GM19467 (cell line): ENCODE measurements around the gene NFKBIZ.
"Not testable (repeated sequence)": the region's sequence is repeated elsewhere in the genome, so short reads cannot be mapped to it uniquely, and the experiment has no call there.

ENCODE experiments used
- ATAC-seq: cut with Tn5 transposase; IDR thresholded peaks from one replicate; pipeline ENCODE4 v1.9.1; 2021; ENCODE audit warnings: mild to moderate bottlenecking, moderate library complexity; ENCODE audit not compliant: unreplicated experiment

The NFKBIZ gene

DNA sequence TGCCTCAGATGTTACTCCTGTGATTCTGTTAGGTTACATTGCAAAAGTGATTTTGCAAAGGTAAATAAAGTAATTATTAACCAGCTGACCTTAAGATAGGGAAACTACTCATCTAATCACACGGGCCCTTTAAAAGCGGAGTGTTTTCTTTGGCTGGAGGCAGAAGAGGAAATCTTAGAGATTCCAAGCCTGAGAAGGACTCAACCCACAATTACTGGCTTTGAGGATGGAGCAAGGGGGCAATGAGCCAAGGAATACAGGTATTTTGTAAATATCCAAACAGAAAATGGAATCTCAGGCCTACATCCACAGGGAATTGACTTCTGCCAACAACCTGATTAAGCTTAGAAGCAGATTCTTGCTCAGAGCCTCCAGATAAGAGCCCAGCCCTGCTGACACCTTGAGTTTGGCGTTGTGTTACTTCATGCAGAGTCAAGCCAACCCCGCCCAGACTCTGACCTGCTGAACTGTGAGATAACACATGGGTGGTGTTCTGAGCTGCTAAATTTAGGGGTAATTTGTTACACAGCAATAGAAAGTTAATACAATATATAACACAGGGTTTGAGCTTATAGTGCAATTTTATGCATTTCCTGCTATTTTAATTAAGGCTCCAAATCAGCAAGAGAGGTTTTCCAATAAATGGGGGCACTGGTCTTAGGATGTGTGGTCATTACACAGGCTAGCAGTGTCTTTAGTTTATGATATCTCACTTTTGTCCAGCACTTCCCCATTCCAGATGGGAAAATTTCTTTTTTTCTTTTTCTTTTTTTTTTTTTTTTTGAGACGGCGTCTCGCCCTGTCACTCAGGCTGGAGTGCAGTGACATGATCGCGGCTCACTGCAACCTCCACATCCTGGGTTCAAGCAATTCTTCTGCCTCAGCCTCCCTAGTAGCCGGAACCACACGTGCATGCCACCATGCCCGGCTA is 19.5 kb downstream of the NFKBIZ start:
- ATAC-seq: no peak

DNA sequence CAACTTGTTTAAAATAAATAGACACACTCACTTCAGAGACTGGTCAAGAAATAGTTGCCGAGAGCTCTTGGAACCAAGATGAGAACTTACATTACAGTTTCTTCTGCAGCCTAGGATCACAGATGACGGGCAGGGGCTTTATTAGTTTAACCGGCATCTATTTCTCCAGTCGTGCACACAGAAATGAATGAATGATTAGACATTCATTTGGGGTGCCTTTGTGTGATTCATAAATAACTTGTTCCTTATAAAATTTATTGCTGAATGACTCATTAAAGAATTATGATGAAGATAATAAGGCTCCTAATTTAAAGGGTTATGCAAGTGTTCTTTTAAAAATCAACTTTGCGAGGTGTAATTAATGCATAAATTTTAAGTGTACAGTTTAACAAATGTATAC is 20.8 kb downstream of the NFKBIZ start:
- ATAC-seq: no peak

DNA sequence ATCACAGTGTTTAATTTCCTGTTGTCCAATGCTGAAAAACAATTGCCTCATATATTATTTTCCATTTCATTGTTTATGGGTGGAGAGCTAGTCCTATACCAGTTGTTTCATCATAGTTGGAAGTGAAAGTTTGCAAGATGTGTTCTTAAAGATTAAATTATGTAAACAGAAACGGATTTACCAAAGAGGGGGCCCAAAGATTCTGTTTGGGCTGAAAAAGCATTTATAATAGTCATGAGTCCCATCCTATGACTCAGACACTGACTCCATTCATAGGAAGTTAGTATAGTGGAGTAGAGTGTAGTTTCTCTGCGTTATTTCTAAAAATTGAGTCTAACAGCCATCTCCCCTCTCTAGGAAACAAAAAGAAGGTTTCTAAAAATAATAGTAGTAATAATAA is 24.3 kb downstream of the NFKBIZ start:
- no peak for ATAC-seq

DNA sequence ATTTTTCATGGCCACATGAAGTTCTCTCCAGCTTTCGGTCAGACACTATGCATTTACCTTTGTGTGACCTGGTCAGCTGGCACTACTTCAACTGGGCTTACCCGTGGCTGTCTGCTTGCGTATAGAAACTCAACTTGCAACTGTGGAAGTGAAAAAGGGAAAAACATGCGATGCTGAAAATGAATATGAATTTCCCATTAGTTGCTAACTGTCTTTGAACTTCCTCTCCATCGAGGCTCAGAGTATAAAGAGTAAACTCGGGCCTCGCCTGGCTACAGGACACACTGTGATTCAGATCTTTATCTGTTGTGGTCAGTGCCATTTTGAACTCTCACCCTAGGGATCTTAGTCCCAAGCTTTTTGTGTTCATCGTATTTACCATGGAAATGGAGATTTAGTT is 26.8 kb downstream of the NFKBIZ start:
- no peak for ATAC-seq

DNA sequence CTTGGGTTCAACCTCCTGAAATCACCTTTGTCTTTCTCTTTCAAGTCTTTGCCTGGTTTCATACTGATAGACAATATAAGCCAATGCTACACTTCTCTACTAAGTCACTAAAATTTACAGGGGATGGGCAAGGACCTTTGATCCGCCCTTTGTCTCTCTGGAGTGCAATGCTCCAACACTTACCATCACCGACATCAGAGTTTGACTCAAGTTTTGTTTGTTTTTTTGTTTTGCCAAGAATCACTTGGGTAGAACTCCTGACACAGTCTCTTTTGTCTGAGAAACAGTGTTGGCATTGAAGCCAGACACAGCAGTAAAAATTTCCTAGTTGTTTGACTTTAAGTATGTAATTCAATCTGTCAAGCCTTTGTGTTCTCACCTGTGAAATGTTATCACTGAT is 29.3 kb downstream of the NFKBIZ start:
- no peak for ATAC-seq

DNA sequence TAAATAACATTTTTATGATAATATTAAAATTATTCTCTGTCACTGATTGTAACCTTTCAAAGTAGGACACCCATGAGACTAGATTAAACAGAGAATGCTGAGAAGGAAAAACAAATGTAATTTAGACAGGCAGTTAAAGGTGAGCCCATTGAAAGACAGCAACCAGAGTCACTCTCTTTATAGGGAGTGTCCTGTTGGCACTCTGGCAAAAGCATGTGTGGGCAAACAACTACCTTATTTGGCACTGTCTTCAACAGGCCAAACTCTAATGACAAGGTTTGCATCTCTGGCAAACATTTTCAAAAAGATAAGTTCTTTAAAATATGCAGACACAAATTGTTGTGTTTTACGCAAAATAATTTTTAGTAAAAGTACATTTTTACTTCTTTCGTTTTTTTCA is 29.8 kb downstream of the NFKBIZ start:
- ATAC-seq: no peak

DNA sequence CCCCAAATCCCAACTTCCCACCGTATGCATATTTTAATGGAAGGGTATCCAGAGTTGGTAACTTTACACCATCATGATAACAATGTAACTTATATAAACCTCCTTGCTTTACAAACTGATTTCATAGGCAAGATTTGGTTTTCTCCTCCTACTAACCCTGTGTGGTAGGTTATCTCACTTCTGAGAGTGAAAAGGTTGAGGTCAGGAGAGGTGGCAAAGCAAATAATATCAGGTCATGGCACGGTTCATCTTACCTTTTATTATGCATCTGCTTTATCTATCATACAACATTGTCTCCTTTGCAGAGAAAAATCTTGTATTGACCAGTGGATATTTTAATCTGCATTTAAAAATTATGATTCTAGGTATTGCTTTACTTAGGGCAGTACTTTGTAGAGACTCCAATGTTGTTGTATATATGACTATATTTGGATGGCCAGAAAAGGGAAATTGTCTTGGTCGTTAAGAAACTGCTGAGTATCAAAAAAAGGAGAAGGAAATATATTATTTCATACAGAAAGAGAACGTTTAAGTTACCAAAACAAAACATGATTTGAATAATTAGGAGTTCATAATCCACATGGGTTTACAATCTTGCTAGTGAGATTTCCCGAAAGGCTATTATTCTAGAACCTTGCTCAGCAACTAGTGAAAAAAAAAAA is 30.4 kb downstream of the NFKBIZ start:
- no peak for ATAC-seq

DNA sequence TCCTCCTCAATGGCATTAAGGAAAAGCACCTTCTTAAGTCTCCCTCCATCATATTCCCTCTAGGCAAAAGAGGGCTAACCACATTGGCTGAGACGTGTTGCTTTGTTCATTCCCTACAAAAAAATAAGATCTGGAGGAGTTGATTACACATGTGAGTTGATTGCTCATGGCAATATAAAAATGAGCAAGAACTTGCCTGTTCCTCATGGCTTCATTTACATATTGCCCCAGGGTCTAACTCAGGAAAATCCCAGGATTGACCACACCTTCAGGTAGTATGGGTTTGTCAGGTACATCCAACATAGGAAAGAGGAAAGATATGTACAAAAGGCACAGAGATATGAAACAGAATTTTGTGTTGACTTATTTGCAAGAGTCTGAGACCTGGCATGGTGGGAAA is 35.5 kb downstream of the NFKBIZ start:
- ATAC-seq: no peak

DNA sequence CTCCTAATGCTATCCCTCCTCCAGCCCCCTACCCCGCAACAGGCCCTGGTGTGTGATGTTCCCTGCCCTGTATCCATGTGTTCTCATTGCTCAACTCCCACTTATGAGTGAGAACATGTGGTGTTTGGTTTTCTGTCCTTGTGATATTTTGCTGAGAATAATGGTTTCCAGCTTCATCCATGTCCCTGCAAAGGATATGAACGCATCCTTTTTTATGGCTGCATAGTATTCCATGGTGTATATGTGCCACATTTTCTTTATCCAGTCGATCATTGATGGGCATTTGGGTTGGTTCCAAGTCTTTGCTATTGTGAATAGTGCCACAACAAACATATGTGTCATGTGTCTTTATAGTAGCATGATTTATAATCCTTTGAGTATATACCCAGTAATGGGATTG is 36.3 kb downstream of the NFKBIZ start:
- ATAC-seq: not testable (repeated sequence)

DNA sequence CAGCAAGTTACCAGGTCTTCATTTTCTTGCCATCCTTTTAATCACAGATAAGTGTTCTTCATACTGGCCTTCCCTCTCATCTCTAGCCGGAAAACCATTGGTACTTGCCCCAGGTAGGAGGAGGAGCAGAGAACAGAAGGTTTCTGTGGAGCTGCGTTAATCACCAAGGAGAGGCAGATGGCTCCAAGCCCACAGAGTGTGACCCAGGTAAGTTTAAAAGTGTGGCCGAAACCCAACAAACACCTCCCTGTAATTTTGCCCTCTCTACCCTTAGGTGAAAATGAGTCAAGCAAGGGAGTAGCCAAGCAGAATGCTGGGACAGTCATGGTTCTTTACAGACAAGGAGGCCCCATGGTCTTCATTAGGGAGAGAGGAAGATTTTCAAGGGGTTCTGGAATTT is 37.3 kb downstream of the NFKBIZ start:
- ATAC-seq: no peak

DNA sequence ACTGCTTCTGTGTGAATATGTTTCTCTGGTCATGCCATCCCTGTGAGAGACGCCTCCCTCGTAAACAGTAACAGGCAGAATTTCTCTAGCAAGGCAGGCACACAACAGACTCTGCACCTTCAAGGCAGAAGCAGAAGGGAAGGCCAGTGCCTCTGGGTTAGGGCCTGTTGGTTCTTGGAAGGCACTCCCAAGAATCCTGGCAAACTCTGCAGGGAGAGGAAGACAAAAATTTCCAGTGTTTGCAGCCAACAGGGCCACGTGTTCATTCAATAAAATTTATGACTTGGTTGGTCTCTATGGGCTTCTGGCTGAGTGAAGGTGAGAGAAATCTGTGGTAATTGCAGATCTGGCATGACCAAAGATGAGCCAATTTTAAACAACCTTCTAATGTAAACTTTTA is 39.3 kb downstream of the NFKBIZ start:
- no peak for ATAC-seq

DNA sequence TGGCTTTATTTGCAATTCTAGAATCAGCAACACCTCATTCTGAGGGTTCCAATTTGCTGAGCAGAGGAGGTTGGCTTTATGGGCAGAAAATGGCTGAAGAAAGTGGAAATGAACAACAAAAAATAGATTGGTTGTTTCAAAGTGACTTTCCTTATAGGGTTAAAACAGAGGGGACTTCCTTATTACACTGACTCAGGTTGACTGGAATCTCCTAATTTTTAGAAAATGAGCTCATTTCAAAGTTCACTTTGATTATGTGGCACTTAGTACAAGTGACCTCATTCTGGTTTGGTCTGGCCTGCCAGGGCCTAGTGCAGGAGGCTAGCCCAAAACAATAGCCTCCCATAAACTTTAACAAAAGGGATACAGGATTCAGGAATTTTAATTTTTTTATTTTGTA is 41.4 kb downstream of the NFKBIZ start:
- ATAC-seq: no peak

DNA sequence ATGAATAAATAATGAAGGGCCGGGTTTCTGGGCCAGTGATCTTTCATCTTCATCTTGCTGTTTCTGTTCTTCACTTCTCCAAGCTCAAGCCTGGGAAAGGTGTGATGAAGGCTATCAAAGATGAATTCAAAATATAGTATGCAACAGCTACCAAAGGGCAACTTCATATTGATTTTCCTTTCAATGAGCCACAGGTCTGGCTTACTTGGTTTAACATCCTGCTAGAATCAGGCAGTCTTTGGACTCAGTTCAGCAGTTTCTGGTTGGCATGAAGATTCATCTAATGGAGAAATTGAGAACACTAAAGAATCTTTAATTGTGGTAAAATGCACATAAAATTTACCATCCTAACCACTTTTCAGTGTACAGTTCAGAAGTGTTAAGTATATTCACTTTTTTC is 43.3 kb downstream of the NFKBIZ start:
- no peak for ATAC-seq

DNA sequence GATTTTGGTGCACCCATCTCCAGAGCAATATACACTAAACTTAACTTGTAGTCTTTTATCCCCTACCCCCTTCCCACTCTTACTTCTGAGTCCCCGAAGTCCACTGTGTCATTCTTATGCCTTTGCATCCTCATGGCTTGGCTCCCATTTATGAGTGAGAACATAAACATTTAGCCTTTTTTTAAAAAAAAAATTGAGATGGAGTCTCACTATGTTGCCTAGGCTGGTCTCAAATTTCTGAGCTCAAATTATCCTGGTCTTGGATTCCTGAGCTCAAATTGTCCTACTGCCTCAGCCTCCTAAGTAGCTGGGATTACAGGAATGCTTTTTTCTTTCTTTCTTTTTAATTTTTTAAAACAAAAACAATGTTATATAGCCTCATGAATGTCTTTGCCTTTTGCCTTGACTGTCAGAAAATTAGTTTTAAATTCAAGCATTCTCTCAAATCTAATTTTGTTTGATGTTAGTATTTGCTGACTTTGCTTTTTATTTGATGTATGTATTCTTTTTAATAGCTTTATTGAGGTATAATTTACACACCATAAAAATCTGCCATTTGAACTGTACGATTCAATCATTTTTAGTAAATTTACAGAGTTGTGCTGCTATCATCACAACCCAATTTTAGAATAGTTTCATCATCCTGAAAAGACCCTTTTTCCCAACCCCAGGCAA is 46.9 kb downstream of the NFKBIZ start:
- ATAC-seq: no peak

DNA sequence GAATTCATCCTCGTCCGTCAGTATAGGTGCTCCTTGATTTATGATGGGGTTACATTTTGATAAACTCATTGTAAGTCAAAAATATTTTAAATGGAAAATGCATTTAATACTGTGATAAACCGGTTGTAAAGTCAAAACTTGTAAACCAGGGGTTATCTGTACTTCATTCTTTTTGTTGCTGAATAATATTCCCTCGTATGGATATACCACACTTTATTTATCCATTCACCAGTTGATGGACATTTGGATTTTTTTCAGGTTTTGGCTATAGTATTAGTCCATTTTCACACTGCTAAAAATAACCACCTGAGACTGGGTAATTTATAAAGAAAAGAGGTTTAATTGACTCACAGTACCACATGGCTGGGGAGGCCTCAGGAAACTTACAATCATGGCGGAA is 47.7 kb downstream of the NFKBIZ start:
- no peak for ATAC-seq

DNA sequence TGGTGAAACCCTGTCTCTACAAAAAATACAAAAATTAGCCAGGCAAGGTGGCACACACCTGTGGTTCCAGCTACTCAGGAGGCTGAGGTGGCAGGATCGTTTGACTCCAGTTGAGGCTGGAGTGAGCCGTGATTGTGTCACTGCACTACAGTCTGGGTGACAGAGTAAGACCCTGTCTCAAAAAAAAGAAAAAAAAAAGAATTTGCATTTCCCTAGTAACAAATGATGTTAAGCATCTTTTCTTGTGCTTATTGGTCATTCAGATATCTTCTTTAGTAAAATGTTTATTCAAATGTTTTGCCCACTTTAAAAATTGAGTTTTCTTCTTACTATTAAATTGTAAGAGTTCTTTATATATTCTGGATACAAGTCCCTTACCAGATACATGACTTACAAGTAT is 48.7 kb downstream of the NFKBIZ start:
- ATAC-seq: no peak

DNA sequence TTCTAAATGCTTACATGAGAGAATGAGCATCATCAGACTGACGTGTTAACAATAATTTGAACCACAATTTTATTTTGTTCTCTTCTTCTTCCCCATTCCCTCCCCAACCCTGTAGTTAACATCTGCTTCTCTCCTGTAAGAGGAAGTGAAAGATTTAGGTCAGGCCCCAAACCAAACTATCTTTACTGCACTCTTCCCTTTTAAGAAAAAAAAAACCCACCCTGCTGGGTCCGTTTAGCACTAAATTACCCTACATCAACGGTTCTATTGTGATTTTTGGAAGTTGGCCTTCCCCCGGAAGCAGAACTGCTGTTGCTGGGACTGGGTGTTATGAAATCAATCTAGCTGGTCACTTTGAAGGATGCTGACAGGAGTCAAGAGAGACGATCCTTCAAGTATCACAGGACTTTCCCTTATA is 49.4 kb downstream of the NFKBIZ start:
- peak; percentile 84 for ATAC-seq

DNA sequence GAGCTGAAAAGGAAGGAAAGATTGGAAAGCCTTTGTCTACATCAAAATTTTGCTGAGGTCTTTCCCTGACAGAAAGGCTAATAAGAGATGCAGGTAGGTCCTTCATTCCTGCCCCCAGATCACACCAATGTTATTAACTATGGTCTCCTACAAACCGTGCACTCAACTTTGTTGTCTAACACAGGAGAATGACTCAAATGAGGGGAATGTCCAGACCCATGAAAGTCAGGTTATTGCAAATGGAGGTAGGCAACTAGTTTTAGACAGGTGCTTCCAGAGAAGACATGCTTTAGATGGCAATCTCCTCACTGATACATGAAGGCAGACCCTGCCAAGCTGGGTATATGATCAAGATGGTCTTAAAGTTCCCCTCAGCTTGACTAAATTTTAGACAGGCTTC is 51.0 kb downstream of the NFKBIZ start:
- no peak for ATAC-seq

DNA sequence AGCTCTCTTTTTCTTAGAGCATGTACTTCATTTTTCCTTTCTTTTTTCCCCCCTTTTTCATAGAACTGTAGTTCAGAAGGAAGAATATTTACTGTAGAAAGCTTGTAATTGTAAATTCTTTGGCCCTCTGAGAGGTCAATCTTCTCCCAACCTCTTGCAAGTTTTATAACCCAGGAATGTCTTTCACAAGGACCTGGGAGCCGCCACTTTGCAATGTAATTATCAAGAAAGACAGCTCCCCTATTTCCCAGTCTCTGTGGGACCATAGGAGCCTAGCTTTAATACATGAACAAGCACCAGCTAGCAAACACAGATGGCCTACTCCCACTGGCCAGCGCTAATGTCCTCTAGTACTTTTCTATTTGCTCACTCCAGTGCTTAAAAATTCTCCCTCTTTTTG is 51.4 kb downstream of the NFKBIZ start:
- no peak for ATAC-seq

DNA sequence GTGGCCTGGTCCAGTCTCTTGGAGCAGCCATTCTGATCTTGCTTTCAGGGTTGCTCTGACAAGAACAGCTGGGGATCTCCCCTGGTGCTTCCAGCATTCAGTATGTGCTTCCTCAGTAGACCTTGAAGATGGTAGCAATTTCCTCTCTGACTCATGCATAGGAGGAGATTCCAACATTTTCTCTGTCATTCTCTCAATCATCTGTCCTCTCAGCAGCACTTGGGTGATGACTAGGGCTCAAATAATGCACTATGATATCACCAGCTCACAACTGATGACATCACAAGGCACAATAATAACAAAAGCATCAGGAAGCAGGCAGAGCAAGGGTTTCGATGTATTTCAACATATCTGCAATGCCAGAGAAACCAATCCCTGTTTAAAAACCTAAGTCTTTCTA is 52.7 kb downstream of the NFKBIZ start:
- ATAC-seq: peak; percentile 37

DNA sequence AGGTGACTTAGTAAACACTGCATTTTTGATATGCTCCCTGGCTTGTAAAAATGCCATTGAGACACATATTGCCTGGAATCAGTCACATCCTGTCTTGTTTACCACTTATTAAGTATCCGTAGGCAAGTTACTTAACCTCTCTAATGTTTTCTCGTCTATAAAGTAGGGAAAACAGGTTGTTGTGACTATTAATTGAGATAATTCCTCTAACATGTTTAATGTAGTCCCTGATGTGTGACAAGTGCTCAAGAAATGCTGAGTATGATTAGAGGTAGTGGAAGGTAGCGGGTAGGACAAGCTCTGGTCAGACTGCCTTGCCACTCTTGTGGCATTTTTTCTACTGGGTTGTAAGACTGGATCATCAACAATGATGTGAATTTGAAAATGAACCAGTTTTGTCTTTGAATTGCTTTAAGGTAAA is 54.1 kb downstream of the NFKBIZ start:
- ATAC-seq: no peak

DNA sequence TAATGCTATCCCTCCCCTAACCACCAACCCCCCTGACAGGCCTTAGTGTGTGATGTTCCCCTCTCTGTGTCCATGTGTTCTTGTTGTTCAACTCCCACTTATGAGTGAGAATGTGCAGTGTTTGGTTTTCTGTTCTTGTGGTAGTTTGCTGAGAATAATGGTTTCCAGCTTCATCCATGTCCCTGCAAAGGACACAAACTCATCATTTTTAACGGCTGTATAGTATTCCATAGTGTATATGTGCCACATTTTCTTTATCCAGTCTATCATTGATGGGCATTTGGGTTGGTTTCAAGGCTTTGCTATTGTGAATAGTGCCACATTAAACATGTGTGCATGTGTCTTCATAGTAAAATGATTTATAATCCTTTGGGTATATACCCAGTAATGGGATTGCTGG is 56.3 kb downstream of the NFKBIZ start:
- ATAC-seq: not testable (repeated sequence)
